ENCODE measurements around the gene CHRM4.

Gene CHRM4

GRCh38 chr11:46372086-46372485 is 19.5 kb downstream of the CHRM4 start:
- TF ChIP-seq GATA3 (IDR thresholded peaks at IDR 0.05; ENCODE audit: low read depth, low read length): no peak
- TF ChIP-seq GATA2 (IDR thresholded peaks at IDR 0.05; ENCODE audit: low read depth, low read length): no peak

GRCh38 chr11:46370253-46370652 is 21.3 kb downstream of the CHRM4 start:
- TF ChIP-seq GATA2 (IDR thresholded peaks at IDR 0.05; ENCODE audit: low read depth, low read length): no peak
- TF ChIP-seq GATA3 (IDR thresholded peaks at IDR 0.05; ENCODE audit: low read depth, low read length): no peak

GRCh38 chr11:46369458-46370152 is 22.0 kb downstream of the CHRM4 start:
- TF ChIP-seq GATA2 (IDR thresholded peaks at IDR 0.05; ENCODE audit: low read depth, low read length): no peak
- TF ChIP-seq GATA3 (IDR thresholded peaks at IDR 0.05; ENCODE audit: low read depth, low read length): no peak

GRCh38 chr11:46367916-46368267 is 23.7 kb downstream of the CHRM4 start:
- TF ChIP-seq GATA3 (IDR thresholded peaks at IDR 0.05; ENCODE audit: low read depth, low read length) (no peak), GATA2 (IDR thresholded peaks at IDR 0.05; ENCODE audit: low read depth, low read length) (no peak)

- no peak for TF ChIP-seq GATA2 (IDR thresholded peaks at IDR 0.05; ENCODE audit: low read depth, low read length)
- TF ChIP-seq GATA3 (IDR thresholded peaks at IDR 0.05; ENCODE audit: low read depth, low read length): no peak
Observed at GRCh38 chr11:46367244-46367915, 24.2 kb downstream of the CHRM4 start.

GRCh38 chr11:46366661-46367161 is 24.9 kb downstream of the CHRM4 start:
- TF ChIP-seq GATA3 (IDR thresholded peaks at IDR 0.05; ENCODE audit: low read depth, low read length) (no peak), GATA2 (IDR thresholded peaks at IDR 0.05; ENCODE audit: low read depth, low read length) (no peak)

GRCh38 chr11:46366260-46366659 is 25.3 kb downstream of the CHRM4 start:
- TF ChIP-seq GATA2 (IDR thresholded peaks at IDR 0.05; ENCODE audit: low read depth, low read length): no peak
- no peak for TF ChIP-seq GATA3 (IDR thresholded peaks at IDR 0.05; ENCODE audit: low read depth, low read length)

GRCh38 chr11:46364791-46365190 is 26.8 kb downstream of the CHRM4 start:
- TF ChIP-seq GATA3 (IDR thresholded peaks at IDR 0.05; ENCODE audit: low read depth, low read length): no peak
- TF ChIP-seq GATA2 (IDR thresholded peaks at IDR 0.05; ENCODE audit: low read depth, low read length): no peak

GRCh38 chr11:46364056-46364455 is 27.5 kb downstream of the CHRM4 start:
- TF ChIP-seq GATA3 (IDR thresholded peaks at IDR 0.05; ENCODE audit: low read depth, low read length) (no peak), GATA2 (IDR thresholded peaks at IDR 0.05; ENCODE audit: low read depth, low read length) (no peak)

GRCh38 chr11:46363455-46364005 is 28.0 kb downstream of the CHRM4 start:
- TF ChIP-seq GATA3 (IDR thresholded peaks at IDR 0.05; ENCODE audit: low read depth, low read length) (no peak), GATA2 (IDR thresholded peaks at IDR 0.05; ENCODE audit: low read depth, low read length) (no peak)

GRCh38 chr11:46363031-46363407 is 28.6 kb downstream of the CHRM4 start:
- TF ChIP-seq GATA2 (IDR thresholded peaks at IDR 0.05; ENCODE audit: low read depth, low read length) (no peak), GATA3 (IDR thresholded peaks at IDR 0.05; ENCODE audit: low read depth, low read length) (no peak)

- TF ChIP-seq GATA3 (IDR thresholded peaks at IDR 0.05; ENCODE audit: low read depth, low read length) (no peak), GATA2 (IDR thresholded peaks at IDR 0.05; ENCODE audit: low read depth, low read length) (no peak)
Observed at GRCh38 chr11:46362156-46363030, 29.2 kb downstream of the CHRM4 start.

GRCh38 chr11:46361283-46362155 is 30.1 kb downstream of the CHRM4 start:
- TF ChIP-seq GATA2 (IDR thresholded peaks at IDR 0.05; ENCODE audit: low read depth, low read length): no peak
- TF ChIP-seq GATA3 (IDR thresholded peaks at IDR 0.05; ENCODE audit: low read depth, low read length): no peak

Data from SH-SY5Y (cell line).